Stimulated activated CD8-positive, alpha-beta memory T cell treated with anti-CD3 and anti-CD28 coated beads, Interleukin-12 subunit alpha, Interleukin-12 subunit beta, amount 100 ng/mL, for 4 hours (primary cell): ENCODE results near the gene CAMK1G.

ENCODE experiments used
- DNase-seq: peaks from one replicate; pipeline ENCODE4 v3.0.0-alpha.2; 2020; ENCODE audit warnings: low read depth

CAMK1G gene

DNA sequence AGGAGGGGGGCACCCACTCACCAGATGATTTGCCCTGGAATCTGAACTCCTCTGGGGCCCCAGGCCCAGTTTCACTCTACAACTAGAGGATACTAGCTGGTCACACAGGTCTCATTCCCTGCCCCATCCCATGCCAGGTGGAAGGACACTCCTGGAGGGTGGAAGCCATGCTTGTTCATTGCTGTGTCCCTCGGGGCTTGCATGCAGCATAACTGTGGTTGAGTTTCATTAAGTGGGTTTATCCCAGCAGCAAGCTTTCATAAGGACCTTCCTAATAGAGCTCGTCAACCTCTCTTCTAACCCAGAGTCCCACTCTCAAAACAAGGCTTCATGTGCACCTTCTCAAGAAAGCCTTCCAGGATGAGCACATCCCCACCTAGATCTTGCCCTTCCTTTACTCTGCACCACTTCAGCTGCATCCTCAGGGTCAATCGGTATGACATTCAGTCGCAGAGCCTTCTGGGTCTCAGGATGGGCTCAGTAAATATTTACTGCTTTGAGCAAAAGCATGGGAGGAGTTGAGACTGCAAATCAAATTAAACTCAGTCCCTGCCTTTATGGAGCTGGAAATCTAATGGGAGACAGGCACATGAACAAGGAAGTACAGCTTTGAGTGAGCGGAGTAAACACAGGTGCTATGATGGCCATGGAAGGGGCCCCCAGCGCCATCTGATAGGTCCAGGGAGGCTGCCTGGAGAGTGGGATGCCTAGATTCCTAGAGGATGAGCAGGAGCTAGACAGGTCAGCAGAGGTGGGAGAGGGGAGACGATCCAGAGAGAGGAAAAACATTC is 36.4 kb downstream of the CAMK1G start:
- no peak for DNase-seq

DNA sequence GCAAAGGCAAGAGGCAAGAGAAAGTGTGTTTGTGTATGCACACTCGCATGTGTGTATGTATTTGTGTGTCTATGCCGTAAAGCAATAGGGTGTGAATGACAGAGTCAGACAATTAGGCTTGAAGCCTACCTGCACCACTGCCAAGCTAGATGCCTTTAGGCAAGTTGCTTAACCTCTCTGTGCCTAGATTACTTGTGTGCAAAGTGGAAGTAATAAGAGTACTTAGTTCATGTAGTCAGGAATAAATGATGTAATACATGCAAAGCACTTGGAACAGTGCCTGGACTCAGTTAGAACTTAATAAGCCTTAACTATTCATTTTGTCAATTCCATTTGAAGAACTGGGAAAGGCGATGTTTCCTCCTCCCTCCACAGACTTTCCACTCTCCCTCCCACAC is 37.0 kb downstream of the CAMK1G start:
- DNase-seq: no peak

DNA sequence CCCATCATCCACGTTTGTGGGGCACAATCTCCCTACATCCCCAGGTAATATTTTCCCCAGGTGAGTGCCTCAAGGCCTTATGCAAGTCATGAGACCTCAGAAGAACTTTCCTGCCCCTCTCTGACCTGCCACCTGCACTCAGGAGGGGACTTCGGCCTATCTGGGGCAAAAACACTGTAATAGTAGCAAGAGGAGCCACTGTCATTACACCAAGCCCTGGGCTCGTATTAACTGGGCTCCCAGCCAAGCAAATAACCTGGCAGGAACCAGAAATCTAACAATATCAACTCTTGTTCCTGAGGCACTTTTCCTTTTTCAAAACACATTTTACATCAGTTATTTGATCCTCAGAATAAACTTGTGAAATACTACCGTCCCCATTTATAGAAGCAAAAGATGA is 37.8 kb downstream of the CAMK1G start:
- no peak for DNase-seq

DNA sequence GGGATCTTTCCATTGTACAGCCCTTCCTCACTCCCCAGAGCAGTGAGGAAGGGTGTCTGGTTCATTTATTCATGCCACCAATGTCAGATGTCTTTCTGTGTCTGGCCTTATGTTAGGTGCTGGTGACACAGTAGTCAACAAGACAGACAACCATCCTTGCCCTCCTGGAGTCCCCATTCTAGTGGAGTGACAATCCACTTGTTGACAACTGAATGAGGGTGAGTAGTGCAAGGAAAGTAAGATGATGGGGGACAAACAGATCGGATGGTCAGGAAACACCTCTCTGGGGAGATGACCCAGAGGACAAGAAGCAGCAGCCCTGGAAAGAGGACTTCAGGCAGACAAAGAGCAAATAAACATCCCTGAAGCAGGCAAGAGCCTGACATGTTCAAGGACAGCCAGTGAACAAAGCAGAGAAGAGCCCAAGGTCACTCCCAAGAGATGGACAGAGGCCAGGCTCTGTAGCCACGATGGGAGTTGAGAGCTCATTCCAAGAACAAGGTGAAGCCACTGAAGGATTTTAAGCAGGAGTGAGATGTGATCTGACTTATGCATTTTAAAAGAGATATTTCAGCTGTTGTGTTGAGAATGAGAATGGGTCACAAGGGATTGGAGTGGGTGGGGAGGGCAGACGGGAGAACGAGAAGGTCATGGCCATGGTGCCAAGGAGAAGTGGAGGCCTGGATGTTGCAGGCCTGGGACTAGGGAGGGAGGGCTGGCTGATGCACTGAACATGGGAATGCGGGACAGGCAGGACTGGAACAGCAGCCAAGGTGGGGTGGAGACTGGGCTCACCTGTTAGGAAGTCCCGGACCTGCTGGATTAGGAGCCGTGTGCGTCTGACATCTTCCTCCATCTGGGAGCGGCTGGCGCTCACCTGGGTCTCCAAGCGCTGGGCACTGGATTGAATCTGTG is 38.5 kb downstream of the CAMK1G start:
- no peak for DNase-seq

DNA sequence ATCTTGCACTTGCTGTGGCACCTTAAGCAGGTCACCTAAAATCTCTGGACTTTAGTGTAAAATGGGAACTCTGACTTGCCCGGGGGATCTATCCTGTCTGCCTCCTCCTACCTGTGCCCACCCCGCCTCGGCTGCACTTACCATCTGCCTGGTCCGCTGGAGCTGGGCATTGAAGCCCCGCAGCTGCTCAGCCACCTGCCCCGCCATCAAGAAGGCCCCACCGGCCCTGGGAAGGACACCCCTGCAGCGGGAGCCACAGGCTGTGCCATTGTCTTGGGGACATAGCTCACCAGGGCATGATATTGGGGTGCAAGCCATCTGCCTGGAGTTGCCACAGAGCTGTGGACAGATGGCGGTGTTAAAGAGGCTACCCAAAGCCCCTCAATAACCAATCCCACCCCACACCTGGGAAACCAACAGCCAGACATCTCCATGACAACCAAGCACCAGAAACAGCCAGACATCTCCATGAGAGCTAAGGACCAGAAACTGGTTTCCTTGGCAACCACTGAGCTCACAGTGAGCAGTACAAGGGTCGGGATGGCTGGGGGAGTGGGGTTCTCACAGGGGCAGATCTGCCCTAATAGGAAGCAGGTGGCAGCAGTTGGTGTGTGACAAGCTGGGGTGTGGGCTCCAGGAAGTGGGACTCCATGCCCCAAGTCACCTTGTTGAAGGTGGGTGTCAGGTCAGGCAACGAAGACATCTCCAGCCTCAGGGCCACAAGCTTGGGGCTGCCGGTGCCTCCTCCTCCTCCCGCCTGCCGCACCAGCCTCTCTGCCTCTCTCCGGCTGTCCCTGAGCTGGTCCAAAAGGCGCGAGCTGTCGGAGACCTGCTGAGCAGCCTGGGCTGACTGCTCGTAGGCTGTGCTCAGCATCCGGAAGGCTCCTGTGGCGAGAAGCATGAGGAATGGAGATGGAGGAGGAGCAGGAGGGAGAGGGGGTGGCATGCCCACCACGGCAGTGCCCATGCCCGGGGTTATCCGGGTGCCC is 39.6 kb downstream of the CAMK1G start:
- no peak for DNase-seq

DNA sequence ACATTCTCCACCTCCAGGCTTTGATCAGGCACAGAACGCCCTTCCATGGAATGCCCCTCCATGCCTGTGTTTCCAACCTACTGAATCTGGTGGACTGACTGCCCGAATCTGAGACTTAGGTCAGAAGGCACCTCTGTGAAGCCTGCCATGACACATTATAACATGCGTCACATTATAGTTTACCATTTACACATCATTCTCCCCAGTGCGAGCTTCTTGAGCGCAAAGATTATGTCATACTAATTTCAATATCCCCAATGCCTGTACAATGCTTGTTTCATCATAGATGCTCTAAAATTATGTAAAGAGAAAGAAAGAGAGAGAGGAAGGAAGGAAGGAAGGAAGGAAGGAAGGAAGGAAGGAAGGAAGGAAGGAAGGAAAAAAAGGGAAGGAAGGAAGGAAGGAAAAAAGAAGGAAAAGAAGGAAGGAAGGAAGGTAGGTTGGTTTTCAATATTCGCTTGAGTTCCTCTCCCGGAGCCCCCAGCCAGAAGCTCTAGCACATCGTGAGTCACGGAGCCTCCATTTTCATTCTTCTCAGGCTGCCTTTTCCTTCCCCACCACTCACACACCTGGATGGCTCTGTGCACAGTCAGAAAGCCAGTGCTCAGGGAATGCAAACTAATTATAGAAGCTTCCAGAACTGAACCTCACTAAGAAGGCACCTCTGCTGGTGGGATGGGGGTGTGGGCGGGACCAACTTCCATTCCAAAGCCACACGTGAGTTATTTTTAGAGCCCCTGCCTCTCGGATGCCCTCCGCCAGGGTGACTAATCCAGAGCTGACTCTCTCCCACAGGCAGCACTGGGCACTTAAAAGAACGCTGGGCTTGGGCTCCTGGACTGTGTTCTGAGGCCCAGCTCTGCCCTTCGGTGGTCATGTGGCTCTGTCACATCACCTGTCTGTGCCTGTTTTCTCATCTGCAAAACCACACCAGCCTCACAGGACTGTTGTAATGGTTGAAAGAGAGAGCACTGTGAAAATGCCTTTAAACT is 41.3 kb downstream of the CAMK1G start:
- no peak for DNase-seq

DNA sequence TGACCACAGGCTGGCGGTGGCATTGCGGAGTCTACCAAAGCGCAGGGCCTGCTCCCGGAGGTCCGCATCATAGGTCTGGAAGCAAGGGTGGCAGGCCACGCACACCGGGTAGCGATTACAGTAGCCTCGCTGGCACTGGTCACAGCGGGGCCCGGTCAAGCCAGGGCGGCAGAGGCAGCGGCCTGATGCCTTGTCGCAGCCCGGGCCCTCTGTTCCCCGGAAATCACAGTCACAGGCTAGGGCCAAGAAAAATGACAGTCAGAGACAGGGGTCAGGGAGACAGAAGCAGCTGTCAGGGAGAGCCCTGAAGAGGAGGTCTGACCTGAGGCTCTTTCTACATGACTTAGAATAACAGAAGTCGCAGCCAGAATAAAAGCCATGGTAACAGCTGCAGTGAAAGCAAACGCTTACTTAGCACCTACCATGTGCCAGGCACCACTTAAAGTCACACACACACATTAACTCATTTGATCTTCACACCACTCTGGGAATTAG is 42.3 kb downstream of the CAMK1G start:
- DNase-seq: no peak

DNA sequence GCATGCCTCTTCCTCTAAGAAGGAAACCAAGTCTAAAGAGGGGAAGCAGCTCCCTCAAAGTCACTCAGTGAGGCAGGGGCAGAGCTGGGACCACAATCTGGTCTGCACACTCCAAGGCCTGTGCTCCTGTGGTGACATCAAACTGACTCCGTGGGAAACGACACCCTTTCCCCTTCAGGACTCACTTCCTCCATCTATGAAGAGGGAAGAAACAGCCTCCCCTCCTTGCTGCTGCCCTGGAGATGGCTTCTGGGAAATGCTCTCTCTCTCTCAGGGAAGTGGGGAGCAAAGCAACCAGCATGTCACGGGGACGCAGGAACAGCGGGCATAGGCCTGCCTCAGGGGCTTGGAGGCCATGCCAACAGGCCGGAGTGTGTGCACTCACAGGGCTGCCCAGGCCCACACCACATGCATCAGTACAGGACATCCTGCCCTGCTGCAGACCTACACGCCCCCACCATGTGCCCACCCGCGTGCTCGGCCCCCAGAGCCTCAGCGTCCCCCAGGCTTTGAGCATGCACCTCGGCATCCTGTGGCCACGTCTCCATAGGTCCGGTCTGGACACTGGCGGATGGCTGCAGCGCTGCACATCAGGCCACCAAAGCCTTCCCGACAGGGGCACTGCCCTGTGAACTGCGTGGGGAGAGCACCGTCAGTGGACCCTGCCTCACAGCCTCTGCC is 43.0 kb downstream of the CAMK1G start:
- DNase-seq: no peak

DNA sequence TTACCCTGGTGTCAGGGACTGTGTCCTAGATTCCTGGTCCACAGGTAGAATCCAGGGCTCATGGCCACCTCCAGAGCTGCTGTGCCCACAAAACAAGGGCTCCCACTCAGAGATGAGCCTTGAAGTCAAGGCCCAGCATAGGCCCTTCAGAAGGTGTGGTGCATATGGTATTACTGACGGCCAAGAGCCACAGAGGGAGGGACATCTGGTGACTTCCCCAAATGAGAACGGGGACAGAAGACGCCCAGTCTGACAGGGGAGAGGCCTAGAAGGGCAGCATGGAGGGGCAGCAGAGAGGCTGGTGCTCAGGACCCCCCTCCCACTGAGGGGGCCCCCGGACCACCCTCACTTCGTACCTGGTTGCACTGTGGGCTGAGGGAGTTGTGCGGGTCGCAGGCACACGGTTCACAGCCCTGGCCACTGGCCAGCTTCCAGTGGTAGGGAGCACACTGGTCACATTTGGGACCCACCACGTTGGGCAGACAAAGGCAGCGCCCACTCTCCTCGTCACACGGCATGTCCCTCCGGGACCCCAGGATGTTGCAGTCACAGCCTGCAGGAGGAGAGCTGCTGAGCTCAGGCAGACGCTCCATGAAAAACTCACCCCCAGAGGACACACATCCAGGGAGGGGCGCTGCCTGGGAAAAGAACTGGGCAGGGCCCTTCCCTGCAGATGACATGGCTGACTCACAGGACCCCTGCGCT is 43.7 kb downstream of the CAMK1G start:
- DNase-seq: no peak

DNA sequence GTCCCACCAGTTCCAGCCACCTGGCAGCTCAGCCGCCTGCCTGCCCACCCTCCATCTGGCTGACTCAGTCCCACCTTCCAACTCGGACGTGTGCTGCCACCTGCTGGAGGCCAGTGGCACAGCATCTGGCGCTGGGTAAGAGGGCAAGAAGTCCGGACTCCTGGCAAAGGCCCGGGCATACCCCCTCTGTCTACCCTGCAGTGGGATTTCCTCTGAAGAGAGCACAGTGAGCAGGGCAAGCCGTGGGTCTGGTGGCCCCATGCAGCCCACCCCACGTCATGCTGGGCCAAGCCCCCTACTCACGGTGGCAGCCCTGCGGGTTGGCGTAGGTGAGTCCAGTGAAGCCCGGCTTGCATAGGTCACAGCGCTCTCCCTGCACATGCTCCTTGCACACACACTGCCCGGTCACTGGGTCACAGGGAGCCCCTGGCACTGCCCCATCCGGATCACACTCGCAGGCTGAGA is 44.2 kb downstream of the CAMK1G start:
- DNase-seq: peak; percentile 55

DNA sequence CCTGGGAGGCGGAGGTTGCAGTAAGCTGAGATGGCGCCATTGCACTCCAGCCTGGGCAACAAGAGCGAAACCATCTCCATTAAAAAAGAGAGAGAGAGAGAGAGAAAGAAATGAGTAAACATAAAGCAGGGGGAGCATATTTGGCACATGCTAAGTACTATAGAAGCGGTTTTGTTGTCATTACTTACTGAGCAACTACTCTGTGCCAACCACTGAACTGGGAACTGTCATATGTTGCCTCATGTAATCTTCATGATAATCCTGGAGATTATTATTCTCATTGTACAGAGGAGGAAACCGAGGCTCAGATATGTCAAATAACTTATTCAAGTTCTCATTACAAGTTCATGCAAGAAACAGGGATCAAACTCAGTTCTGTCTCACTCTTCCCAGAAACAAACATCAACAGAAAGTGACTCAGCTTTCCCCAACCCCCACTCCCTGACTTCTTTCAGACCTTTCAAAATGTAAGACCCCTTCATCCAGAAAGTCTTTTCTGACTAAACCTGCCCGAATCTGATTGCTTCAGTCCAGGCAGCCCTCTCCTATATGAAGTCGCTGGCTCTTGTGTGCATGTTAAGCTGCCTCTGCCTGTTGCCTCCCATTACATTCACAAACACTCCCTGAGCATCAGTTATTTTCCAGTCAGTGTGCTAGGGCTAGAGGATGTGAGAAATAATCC is 45.2 kb downstream of the CAMK1G start:
- no peak for DNase-seq

DNA sequence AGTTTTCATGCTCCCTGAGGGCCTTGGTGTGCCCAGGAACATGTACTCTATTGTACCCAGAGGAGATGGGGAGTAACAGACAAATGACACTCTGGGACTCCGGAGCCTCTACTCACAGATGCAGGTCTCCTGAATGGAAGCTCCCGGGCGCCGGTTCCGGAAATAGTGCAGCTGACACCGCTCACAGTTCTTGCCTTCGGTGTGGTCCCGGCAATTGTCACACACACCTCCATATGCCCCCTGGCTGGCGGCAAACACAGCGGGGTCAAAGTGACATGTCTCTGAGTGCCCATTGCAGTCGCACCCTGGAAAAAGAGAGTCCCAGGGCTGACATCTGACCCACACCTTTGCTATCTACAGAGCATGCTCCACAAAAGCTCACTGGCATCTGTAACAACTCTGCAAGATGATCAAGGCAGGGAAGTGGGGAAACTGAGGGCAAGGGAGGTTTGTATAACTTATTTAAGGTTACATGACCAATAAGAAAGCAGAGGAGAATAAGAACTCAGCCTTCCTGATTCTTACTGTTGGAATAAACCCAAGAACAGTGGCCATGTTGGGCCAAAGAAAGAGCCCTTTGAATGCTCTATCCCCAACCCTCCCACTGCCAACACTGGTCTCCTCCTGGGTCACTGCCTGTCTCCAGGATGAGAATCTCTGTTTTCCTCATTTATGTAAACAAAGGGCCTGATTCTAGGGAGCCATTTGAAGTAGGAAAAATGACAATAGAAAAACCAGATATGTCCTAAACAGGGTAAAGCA is 46.3 kb downstream of the CAMK1G start:
- DNase-seq: no peak

DNA sequence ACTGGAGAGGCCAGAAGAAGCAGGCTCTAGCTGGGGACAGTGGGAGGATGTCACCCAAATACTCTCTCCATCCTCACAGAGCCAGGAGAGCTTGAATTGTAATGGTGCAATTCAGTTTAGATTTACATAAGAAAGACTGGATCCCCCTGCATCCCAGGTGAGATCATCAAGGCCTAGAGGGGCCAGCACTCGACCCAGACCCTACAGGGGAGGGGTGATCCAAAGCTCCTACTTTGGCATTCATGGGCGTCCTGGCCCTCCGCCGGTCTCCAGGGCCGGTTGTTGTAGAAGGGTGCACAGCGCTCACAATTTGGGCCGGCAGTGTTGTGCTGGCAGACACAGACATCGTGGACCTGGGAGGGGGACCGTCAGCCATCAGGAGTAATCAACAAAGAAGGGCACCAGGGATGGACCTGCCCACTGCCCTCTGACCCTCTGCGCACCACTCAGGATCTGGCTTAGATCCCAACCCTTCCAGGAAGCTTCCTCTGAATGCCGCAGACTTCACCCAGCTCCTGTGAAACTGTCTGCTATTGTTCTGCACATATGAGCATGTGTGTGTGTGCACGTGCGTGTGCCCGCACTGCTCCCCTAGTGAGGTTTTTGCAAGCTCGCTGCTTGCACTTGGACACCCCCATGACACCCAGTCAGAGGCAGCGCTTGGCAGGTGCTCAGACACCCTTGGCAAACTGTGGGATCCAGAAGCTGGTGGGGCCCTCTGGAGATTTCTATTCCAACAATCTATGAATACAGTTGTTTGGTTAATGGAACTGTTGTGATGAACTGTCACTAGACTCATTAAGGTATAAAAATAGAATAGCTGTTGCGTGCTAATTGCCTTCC is 47.1 kb downstream of the CAMK1G start:
- DNase-seq: no peak

DNA sequence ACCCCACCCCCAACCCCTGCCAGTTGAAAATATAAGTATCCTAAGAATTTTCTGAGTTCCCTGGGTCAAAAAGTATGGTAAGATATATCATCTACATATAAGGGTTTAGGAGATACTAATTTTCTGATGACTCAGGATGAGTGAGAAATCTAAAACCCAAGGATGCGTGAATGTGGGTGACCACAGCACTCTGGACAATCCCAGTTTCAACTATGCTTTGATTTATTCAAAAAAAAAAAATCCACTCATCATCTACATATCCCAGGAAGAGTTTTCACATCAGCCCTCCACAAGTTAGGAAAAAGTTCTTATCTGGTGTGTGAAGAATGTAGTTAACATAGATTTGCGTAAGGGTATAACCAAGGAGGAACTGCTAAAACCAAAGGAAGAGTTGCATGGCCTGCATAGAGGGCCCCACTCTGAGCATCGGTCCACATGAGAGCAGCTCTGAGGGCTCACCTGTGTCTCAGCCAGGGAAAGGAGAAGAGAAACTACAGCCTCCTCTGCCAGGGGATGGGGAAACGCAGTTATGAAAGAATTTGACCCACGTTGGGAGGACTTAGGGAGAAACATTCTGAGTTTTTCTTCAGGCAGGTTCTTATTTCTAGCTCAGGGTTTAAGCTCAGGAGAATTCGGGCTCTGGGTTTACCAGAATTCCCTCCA is 50.0 kb downstream of the CAMK1G start:
- no peak for DNase-seq

DNA sequence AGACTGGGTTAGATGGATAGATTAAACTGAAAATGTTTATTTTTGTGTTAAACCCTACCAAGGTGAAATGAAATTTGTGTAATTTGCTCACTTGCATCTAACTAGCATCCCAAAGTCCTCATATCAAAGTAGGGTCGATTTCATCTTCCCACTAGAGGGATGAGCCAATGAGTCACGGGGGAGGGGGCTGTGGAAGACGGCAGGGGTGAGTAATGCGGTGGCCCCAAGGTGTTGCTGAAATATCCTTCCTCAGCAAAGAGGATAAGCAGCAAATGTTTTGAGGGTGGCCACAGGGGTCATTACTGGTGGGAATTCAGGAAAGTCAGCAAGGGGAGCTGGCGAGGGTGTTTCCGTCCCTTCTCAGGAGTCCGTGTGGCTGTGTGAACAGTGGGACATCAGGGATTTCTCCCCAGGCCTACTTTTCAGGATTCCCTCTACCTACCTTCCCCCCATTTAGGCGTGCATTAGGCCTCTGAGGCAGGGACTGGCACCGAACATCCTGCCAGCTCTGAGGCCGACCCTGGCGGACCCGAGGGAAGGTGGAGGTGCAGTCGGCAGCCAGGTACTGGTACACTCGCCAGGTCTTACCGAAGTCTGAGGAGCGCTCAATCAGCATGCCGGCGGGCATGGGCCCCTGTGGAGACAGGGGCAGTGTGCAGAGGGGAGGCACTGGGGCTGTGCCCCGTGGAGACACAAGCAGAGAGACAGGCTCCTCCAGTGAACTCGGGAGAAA is 50.7 kb downstream of the CAMK1G start:
- DNase-seq: no peak

DNA sequence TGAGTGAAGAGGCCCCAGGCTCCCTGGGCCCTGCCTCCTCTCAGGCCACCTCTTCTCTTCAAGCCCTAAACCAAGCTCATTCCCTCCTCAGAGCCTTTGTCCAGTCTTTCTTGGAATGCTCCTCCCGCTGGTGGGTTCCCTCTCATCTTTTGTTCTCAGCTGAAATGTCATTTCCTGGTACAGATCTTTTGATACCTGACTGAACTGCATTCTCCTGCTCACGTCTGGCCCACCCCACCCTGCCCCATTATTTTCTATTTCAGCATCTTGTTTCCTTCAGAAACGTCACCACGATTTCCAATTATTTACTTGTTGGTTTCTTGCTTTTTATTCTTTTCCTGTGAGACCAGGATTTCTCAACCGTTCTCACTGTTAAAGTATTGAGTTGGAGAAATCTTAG is 52.3 kb downstream of the CAMK1G start:
- no peak for DNase-seq
